ENCODE data around the gene CDA. TPM values are rescaled to one million over a fixed set of nuclear protein-coding genes. Genes with fewer than 3 reads are reported as not detected.
A peak's percentile ranks its signal among the peaks of the same experiment; 100 is the strongest.

CDA gene
- total and polyA plus RNA-seq, 9 donors: 1.2 to 5.3 (median 2.0) TPM; not detected in 2

GRCh38 chr1:20551945-20552727 is 36.8 kb upstream of the CDA start, which contains the start of gene FAM43B:
Gene FAM43B, plus strand, starts transcription at chr1:20552573. Its CDS starts 401 bp downstream, at chr1:20552974.
- Histone ChIP-seq H3K4me3 (peak within 1 kb of the TSS; percentile 0), H3K27me3 (no peaks in the 10 kb centered on the region), H3K36me3 (no peaks in the 10 kb centered on the region), H3K9me3 (no peaks in the 10 kb centered on the region), H3K27ac (no peak within 1 kb of the TSS), H3K4me1 (ENCODE audit: insufficient read depth) (no peaks in the 10 kb centered on the region)
- DNase-seq: peak in 2 of 5 donors; percentile 45 to 53
- intact Hi-C loops (cut with DNase I): no loop called here
- no peak for TF ChIP-seq POLR2A (IDR thresholded peaks at IDR 0.05)
- TF ChIP-seq EP300 (IDR thresholded peaks at IDR 0.05): no peak
- no peak for TF ChIP-seq CTCF (IDR thresholded peaks at IDR 0.05)
- 1 to 5% (median 1%) methylated on average over 17 to 47 of the region's 47 CpGs for WGBS, 3 donors

GRCh38 chr1:20552728-20553445 is 36.0 kb upstream of the CDA start:
- no peaks in the 10 kb centered on the region for H3K27me3 ChIP-seq

GRCh38 chr1:20555025-20555757 is 33.7 kb upstream of the CDA start:
- 42 to 55% (median 53%) methylated on average over 7 of the region's 7 CpGs for WGBS, 3 donors
- no peak for DNase-seq
- H3K27ac ChIP-seq: no peak overlapping the region

More at GRCh38 chr1:20552728-20553445, 36.0 kb upstream of the CDA start:
- Histone ChIP-seq H3K27ac (no peak overlapping the region), H3K4me1 (ENCODE audit: insufficient read depth) (no peaks in the 10 kb centered on the region), H3K4me3 (peak overlapping the region; percentile 0), H3K36me3 (no peaks in the 10 kb centered on the region), H3K9me3 (no peaks in the 10 kb centered on the region)
- intact Hi-C loops (cut with DNase I): no loop called here
- DNase-seq: no peak
- 0 to 2% (median 1%) methylated on average over 51 to 82 of the region's 82 CpGs for WGBS, 3 donors
- TF ChIP-seq EP300 (IDR thresholded peaks at IDR 0.05) (no peak), POLR2A (IDR thresholded peaks at IDR 0.05) (no peak), CTCF (IDR thresholded peaks at IDR 0.05) (no peak)

More at GRCh38 chr1:20555025-20555757, 33.7 kb upstream of the CDA start:
- no peaks in the 10 kb centered on the region for H3K9me3 ChIP-seq
- intact Hi-C loops (cut with DNase I): no loop called here
- no peaks in the 10 kb centered on the region for H3K36me3 ChIP-seq
- no peaks in the 10 kb centered on the region for H3K27me3 ChIP-seq
- H3K4me1 ChIP-seq (ENCODE audit: insufficient read depth): no peaks in the 10 kb centered on the region
- TF ChIP-seq POLR2A (IDR thresholded peaks at IDR 0.05) (no peak), CTCF (IDR thresholded peaks at IDR 0.05) (no peak), EP300 (IDR thresholded peaks at IDR 0.05) (no peak)
- H3K4me3 ChIP-seq: no peak overlapping the region
